ENCODE results near the gene IL10RB. TPM values are rescaled to one million over a fixed set of nuclear protein-coding genes. Genes with fewer than 3 reads are reported as not detected.

IL10RB gene
- polyA plus RNA-seq, 2 of the 4 experiments (the other 2 are of a cell fraction) = 17.0 to 31.9 TPM

GRCh38 chr21:33286600-33287456 lies 20.7 kb downstream of the IL10RB start:
- no peak for FAIRE-seq
- ATAC-seq = peak; percentile 88 to 90
- H3K9me3 ChIP-seq = no peaks in the 10 kb centered on the region
- peak overlapping the region; percentile 74 to 82 for H3K27ac ChIP-seq
- ChIA-PET CTCF (interaction anchor here (1.1 to 1.4 kb wide), 2 partner anchors 15 to 193 kb away, joined by 3 read pairs; partner anchors contain the start of gene TMEM50B), POLR2A (interaction anchor here (1.6 kb wide), 1 partner anchor 38 kb away, joined by 12 read pairs; the partner anchor contains the start of gene IFNAR1)
- TF ChIP-seq JUN (IDR thresholded peaks at IDR 0.05) (peak in 1 of 2 experiments; percentile 42; a peak in 1 of 5 replicates), ZSCAN20 (CRISPR knock-in tag; IDR thresholded peaks at IDR 0.05) (no peak)
- no peak overlapping the region; the same call in 2 of the 3 replicates for H3K4me3 ChIP-seq
- WGBS (ENCODE audit: missing lambda C conversion rate) = 27% methylated on average over 15 of the region's 15 CpGs
- peaks cover 31% of the 10 kb centered on the region for H3K4me1 ChIP-seq
- peak; percentile 33 to 84 for DNase-seq (ENCODE audit: low read depth in 1 of 2, low spot score in 1 of 2)
- H3K4me2 ChIP-seq = peak overlapping the region; percentile 66

GRCh38 chr21:33289199-33289819 lies 23.1 kb downstream of the IL10RB start:
- no peak for ATAC-seq
- ChIA-PET CTCF (interaction anchor here (1.2 to 1.4 kb wide), 2 partner anchors 72 to 156 kb away, joined by 3 read pairs; no protein-coding TSS in a partner anchor), POLR2A (no interaction called here)
- FAIRE-seq = no peak
- peak overlapping the region in 1 of 2 experiments; percentile 56; a peak in 2 of 6 replicates for H3K27ac ChIP-seq
- no peak for TF ChIP-seq CBX8 (IDR thresholded peaks at IDR 0.05)
- TF ChIP-seq E2F6 (IDR thresholded peaks at IDR 0.05; ENCODE audit: borderline replicate concordance, low read depth) = no peak
- no peak for TF ChIP-seq BCL3 (IDR thresholded peaks at IDR 0.05)
- no peak for TF ChIP-seq FOSL2 (IDR thresholded peaks at IDR 0.05)
- no peak for TF ChIP-seq FOSL2 (CRISPR knock-in tag; IDR thresholded peaks at IDR 0.05)
- TF ChIP-seq MAZ (IDR thresholded peaks at IDR 0.05; ENCODE audit: borderline replicate concordance, low read depth, low read length) = no peak
- no peak for TF ChIP-seq GATA3 (IDR thresholded peaks at IDR 0.05; ENCODE audit: borderline replicate concordance)
- no peak for TF ChIP-seq CEBPB (IDR thresholded peaks at IDR 0.05)
- no peak for TF ChIP-seq FOXS1 (CRISPR knock-in tag; IDR thresholded peaks at IDR 0.05)
- TF ChIP-seq CTCF (IDR thresholded peaks at IDR 0.05) = no peak
- TF ChIP-seq REST (IDR thresholded peaks at IDR 0.05) = no peak
- no peak for TF ChIP-seq HMGXB4 (CRISPR knock-in tag; IDR thresholded peaks at IDR 0.05; ENCODE audit: borderline replicate concordance)
- TF ChIP-seq HOXA7 (CRISPR knock-in tag; IDR thresholded peaks at IDR 0.05) = no peak
- TF ChIP-seq EP300 (IDR thresholded peaks at IDR 0.05) = no peak
- TF ChIP-seq ZSCAN20 (CRISPR knock-in tag; IDR thresholded peaks at IDR 0.05) = no peak
- TF ChIP-seq RFX5 (IDR thresholded peaks at IDR 0.05) = no peak
- no peak for TF ChIP-seq RNF2 (IDR thresholded peaks at IDR 0.05; ENCODE audit: borderline replicate concordance, low read depth)
- H3K4me3 ChIP-seq = no peak overlapping the region
- H3K4me2 ChIP-seq = no peak overlapping the region
- 93% methylated on average over 7 of the region's 11 CpGs for WGBS (ENCODE audit: missing lambda C conversion rate)
- no peaks in the 10 kb centered on the region for H3K9me3 ChIP-seq
- no peak for DNase-seq (ENCODE audit: low read depth in 1 of 2, low spot score in 1 of 2)
- peaks cover 31% of the 10 kb centered on the region for H3K4me1 ChIP-seq

Measured in A549 (cell line).